ENCODE data around the gene TMEM273.

GRCh38 chr10:49114718-49115014, 73.5 kb downstream of the TMEM273 start:
- TF ChIP-seq CTCF (IDR thresholded peaks at IDR 0.05), result no peak
- no peak for TF ChIP-seq POLR2A (IDR thresholded peaks at IDR 0.05)
